ENCODE data around the gene ST7.

DNA sequence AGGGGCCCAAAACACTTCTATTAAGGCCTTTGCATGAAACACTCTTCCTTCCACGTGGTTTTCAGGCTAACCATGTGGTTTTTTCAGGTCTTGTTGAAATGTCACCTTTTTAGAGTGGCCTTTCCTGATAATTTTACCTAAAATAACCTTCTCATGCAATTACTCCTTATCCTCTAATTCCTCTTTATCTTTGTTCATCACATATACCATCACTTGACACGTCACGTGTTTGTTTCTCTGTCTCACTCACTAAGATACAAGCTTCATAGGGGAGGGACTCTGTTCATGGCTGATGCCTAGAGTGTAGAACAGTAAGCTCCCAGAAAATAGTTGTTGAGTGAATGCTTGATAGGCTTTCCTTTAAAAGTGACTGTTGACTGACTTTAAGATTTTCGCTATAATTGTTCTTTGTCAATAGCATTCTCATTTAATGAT is 63.7 kb downstream of the ST7 start:
- TF ChIP-seq ZNF282 (IDR thresholded peaks at IDR 0.05; ENCODE audit: partially characterized antibody) (no peak), SIN3A (IDR thresholded peaks at IDR 0.05; ENCODE audit: borderline replicate concordance, low read depth, low read length) (no peak), GZF1 (CRISPR knock-in tag; IDR thresholded peaks at IDR 0.05) (no peak), MEIS2 (CRISPR knock-in tag; IDR thresholded peaks at IDR 0.05) (no peak), TAF1 (CRISPR knock-in tag; IDR thresholded peaks at IDR 0.05) (no peak), NFE2 (CRISPR knock-in tag; IDR thresholded peaks at IDR 0.05) (no peak)
- TF ChIP-seq, protein P1, sequence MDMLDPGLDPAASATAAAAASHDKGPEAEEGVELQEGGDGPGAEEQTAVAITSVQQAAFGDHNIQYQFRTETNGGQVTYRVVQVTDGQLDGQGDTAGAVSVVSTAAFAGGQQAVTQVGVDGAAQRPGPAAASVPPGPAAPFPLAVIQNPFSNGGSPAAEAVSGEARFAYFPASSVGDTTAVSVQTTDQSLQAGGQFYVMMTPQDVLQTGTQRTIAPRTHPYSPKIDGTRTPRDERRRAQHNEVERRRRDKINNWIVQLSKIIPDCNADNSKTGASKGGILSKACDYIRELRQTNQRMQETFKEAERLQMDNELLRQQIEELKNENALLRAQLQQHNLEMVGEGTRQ (IDR thresholded peaks at IDR 0.05; ENCODE audit: low read depth, low read length) = no peak
- TF ChIP-seq, protein P1 (CRISPR knock-in tag; IDR thresholded peaks at IDR 0.05; ENCODE audit: borderline replicate concordance) = no peak
